Epithelial cell of proximal tubule (primary cell): ENCODE results near the gene GFAP. TPM values are rescaled to one million over a fixed set of nuclear protein-coding genes. Genes with fewer than 3 reads are reported as not detected.

Experiments
- DNase-seq: peaks from one replicate; pipeline ENCODE4 v3.0.0-alpha.2; 2011; ENCODE audit warnings: low read depth
- H3K4me3 ChIP-seq: 2 replicates; pipeline ENCODE4 v1.5.1; 2011; ENCODE audit warnings: low read depth, mild to moderate bottlenecking, low read length
- total RNA-seq: library from RNA; depleted of rRNA; stranded (reverse); fragments of >200 nt; gene quantifications from 2 replicates; pipeline ENCODE4 v1.2.3, GENCODE V29; 2015
- TF ChIP-seq, protein P1 (sequence below): conservative IDR thresholded peaks from 2 replicates; pipeline ENCODE4 v1.5.1; 2012; ENCODE audit warnings: low read depth, mild to moderate bottlenecking, low read length

GFAP gene
- total RNA-seq, 1 donor from 2014 or later: 0.58 TPM

- no peak overlapping the region for H3K4me3 ChIP-seq
- TF ChIP-seq, protein P1, sequence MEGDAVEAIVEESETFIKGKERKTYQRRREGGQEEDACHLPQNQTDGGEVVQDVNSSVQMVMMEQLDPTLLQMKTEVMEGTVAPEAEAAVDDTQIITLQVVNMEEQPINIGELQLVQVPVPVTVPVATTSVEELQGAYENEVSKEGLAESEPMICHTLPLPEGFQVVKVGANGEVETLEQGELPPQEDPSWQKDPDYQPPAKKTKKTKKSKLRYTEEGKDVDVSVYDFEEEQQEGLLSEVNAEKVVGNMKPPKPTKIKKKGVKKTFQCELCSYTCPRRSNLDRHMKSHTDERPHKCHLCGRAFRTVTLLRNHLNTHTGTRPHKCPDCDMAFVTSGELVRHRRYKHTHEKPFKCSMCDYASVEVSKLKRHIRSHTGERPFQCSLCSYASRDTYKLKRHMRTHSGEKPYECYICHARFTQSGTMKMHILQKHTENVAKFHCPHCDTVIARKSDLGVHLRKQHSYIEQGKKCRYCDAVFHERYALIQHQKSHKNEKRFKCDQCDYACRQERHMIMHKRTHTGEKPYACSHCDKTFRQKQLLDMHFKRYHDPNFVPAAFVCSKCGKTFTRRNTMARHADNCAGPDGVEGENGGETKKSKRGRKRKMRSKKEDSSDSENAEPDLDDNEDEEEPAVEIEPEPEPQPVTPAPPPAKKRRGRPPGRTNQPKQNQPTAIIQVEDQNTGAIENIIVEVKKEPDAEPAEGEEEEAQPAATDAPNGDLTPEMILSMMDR: no peak
- DNase-seq: no peak
Measured at GRCh38 chr17:44914698-44915271, 515 bp downstream of the GFAP start.

- DNase-seq: no peak
- TF ChIP-seq, protein P1: no peak
- H3K4me3 ChIP-seq: no peak overlapping the region
Measured at GRCh38 chr17:44914148-44914547, 1.2 kb downstream of the GFAP start.

GRCh38 chr17:44913676-44914075 is 1.6 kb downstream of the GFAP start:
- no peak overlapping the region for H3K4me3 ChIP-seq
- no peak for DNase-seq
- TF ChIP-seq, protein P1: no peak

DNA sequence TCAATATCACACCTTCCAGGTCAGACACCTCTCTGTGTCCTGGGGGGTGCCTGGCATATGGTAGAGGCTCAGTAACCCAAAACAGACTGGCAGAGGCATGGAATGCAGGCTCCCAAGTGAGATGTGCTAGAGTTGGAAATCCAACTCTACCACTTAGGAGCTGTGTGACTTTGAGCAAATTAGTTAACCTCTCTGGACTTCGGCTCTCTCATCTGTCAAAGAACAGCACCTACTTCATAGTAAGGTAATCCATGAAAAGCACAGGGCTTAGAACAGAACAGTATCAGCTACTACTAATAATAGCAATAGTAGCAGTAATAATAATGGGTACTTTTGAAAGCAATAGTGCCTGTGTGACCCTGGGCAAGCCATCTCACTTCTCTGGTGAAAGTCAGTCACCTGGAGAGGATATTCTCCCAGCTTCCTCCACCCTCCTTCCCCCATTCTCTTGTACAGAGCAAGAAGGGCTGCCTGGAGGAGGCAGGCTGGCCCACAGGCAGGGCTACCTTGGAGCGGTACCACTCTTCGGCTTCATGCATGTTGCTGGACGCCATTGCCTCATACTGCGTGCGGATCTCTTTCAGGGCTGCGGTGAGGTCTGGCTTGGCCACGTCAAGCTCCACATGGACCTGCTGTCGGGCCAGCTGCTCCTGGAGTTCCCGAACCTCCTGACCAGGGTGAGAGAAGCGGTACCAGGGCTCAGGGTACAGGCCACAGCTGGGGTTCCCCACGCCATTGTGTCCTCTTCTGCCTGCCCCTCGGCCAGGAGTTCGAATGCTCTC is 2.3 kb downstream of the GFAP start:
- H3K4me3 ChIP-seq: no peak overlapping the region
- no peak for DNase-seq
- TF ChIP-seq, protein P1: no peak

GRCh38 chr17:44911133-44912001 is 3.9 kb downstream of the GFAP start:
- peak overlapping the region; percentile 41 for H3K4me3 ChIP-seq
- no peak for DNase-seq
- TF ChIP-seq, protein P1: peak; percentile 66

- no peak for DNase-seq
- TF ChIP-seq, protein P1: no peak
- H3K4me3 ChIP-seq: no peak overlapping the region
Measured at GRCh38 chr17:44910231-44911106, 4.8 kb downstream of the GFAP start.
